ENCODE results near the gene ARHGAP33. TPM values are rescaled to one million over a fixed set of nuclear protein-coding genes. Genes with fewer than 3 reads are reported as not detected.

ARHGAP33 gene
- total and polyA plus RNA-seq, 2 experiments from 2014 or later = 11.6 to 22.1 TPM

Other genes starting within 250 kb of the ARHGAP33 start
- not detected in 2 replicates for gene SBSN, start 247.3 kb upstream of the ARHGAP33 start, total RNA-seq (2014; rRNA removed; shearing (Covaris generic))
- gene SBSN, start 247.3 kb upstream of the ARHGAP33 start, polyA plus RNA-seq (2016; fragmentation: Nextera tagmentation; extraction: Ambion mirVana) = 0.39 and 0.42 TPM in 2 replicates
- not detected in 2 replicates for gene GAPDHS, start 242.1 kb upstream of the ARHGAP33 start, total RNA-seq (2014; rRNA removed; shearing (Covaris generic))
- gene GAPDHS, start 242.1 kb upstream of the ARHGAP33 start, polyA plus RNA-seq (2016; fragmentation: Nextera tagmentation; extraction: Ambion mirVana) = 0.21 TPM in 1 of 2 replicates, not detected in the other
- gene TMEM147, start 229.9 kb upstream of the ARHGAP33 start, total RNA-seq (2014; rRNA removed; shearing (Covaris generic)) = 164 and 170 TPM in 2 replicates
- 272 TPM in 2 replicates for gene TMEM147, start 229.9 kb upstream of the ARHGAP33 start, polyA plus RNA-seq (2016; fragmentation: Nextera tagmentation; extraction: Ambion mirVana)
- 0.62 and 0.63 TPM in 2 replicates for gene ATP4A, start 211.9 kb upstream of the ARHGAP33 start, total RNA-seq (2014; rRNA removed; shearing (Covaris generic))
- gene ATP4A, start 211.9 kb upstream of the ARHGAP33 start, polyA plus RNA-seq (2016; fragmentation: Nextera tagmentation; extraction: Ambion mirVana) = 0.61 and 1.0 TPM in 2 replicates
- not detected in 2 replicates for gene PMIS2, start 189.4 kb upstream of the ARHGAP33 start, total RNA-seq (2014; rRNA removed; shearing (Covaris generic))
- gene PMIS2, start 189.4 kb upstream of the ARHGAP33 start, polyA plus RNA-seq (2016; fragmentation: Nextera tagmentation; extraction: Ambion mirVana) = not detected in 2 replicates
- 17.9 and 21.9 TPM in 2 replicates for gene HAUS5, start 162.8 kb upstream of the ARHGAP33 start, total RNA-seq (2014; rRNA removed; shearing (Covaris generic))
- 22.3 and 23.2 TPM in 2 replicates for gene HAUS5, start 162.8 kb upstream of the ARHGAP33 start, polyA plus RNA-seq (2016; fragmentation: Nextera tagmentation; extraction: Ambion mirVana)
- gene RBM42, start 146.5 kb upstream of the ARHGAP33 start, total RNA-seq (2014; rRNA removed; shearing (Covaris generic)) = 58.3 and 74.7 TPM in 2 replicates
- 78.2 and 82.9 TPM in 2 replicates for gene RBM42, start 146.5 kb upstream of the ARHGAP33 start, polyA plus RNA-seq (2016; fragmentation: Nextera tagmentation; extraction: Ambion mirVana)
- gene ETV2, start 133.8 kb upstream of the ARHGAP33 start, total RNA-seq (2014; rRNA removed; shearing (Covaris generic)) = 0.87 TPM in 1 of 2 replicates, not detected in the other
- gene ETV2, start 133.8 kb upstream of the ARHGAP33 start, polyA plus RNA-seq (2016; fragmentation: Nextera tagmentation; extraction: Ambion mirVana) = 1.5 and 1.7 TPM in 2 replicates
- gene COX6B1, start 127.2 kb upstream of the ARHGAP33 start, total RNA-seq (2014; rRNA removed; shearing (Covaris generic)) = 564 and 722 TPM in 2 replicates
- 1,532 and 1,702 TPM in 2 replicates for gene COX6B1, start 127.2 kb upstream of the ARHGAP33 start, polyA plus RNA-seq (2016; fragmentation: Nextera tagmentation; extraction: Ambion mirVana)
- 0.42 TPM in 1 of 2 replicates, not detected in the other for gene UPK1A, start 109.0 kb upstream of the ARHGAP33 start, total RNA-seq (2014; rRNA removed; shearing (Covaris generic))
- gene UPK1A, start 109.0 kb upstream of the ARHGAP33 start, polyA plus RNA-seq (2016; fragmentation: Nextera tagmentation; extraction: Ambion mirVana) = 1.0 and 1.5 TPM in 2 replicates
- gene ZBTB32, start 71.0 kb upstream of the ARHGAP33 start, total RNA-seq (2014; rRNA removed; shearing (Covaris generic)) = 1.8 TPM in 1 of 2 replicates, not detected in the other
- 0.45 and 0.65 TPM in 2 replicates for gene ZBTB32, start 71.0 kb upstream of the ARHGAP33 start, polyA plus RNA-seq (2016; fragmentation: Nextera tagmentation; extraction: Ambion mirVana)
- gene KMT2B, start 57.6 kb upstream of the ARHGAP33 start, total RNA-seq (2014; rRNA removed; shearing (Covaris generic)) = 36.2 and 49.8 TPM in 2 replicates
- 15.5 and 15.8 TPM in 2 replicates for gene KMT2B, start 57.6 kb upstream of the ARHGAP33 start, polyA plus RNA-seq (2016; fragmentation: Nextera tagmentation; extraction: Ambion mirVana)
- gene IGFLR1, start 33.1 kb upstream of the ARHGAP33 start, total RNA-seq (2014; rRNA removed; shearing (Covaris generic)) = 7.8 and 14.4 TPM in 2 replicates
- gene IGFLR1, start 33.1 kb upstream of the ARHGAP33 start, polyA plus RNA-seq (2016; fragmentation: Nextera tagmentation; extraction: Ambion mirVana) = 17.8 and 18.1 TPM in 2 replicates
- 13.1 and 14.3 TPM in 2 replicates for gene U2AF1L4, start 30.1 kb upstream of the ARHGAP33 start, total RNA-seq (2014; rRNA removed; shearing (Covaris generic))
- gene U2AF1L4, start 30.1 kb upstream of the ARHGAP33 start, polyA plus RNA-seq (2016; fragmentation: Nextera tagmentation; extraction: Ambion mirVana) = 20.0 and 23.7 TPM in 2 replicates
- 18.5 and 20.6 TPM in 2 replicates for gene PSENEN, start 29.9 kb upstream of the ARHGAP33 start, total RNA-seq (2014; rRNA removed; shearing (Covaris generic))
- gene PSENEN, start 29.9 kb upstream of the ARHGAP33 start, polyA plus RNA-seq (2016; fragmentation: Nextera tagmentation; extraction: Ambion mirVana) = 175 and 197 TPM in 2 replicates
- gene LIN37, start 27.0 kb upstream of the ARHGAP33 start, total RNA-seq (2014; rRNA removed; shearing (Covaris generic)) = 6.8 and 7.1 TPM in 2 replicates
- gene LIN37, start 27.0 kb upstream of the ARHGAP33 start, polyA plus RNA-seq (2016; fragmentation: Nextera tagmentation; extraction: Ambion mirVana) = 4.3 and 8.3 TPM in 2 replicates
- 0.27 and 0.87 TPM in 2 replicates for gene HSPB6, start 18.5 kb upstream of the ARHGAP33 start, total RNA-seq (2014; rRNA removed; shearing (Covaris generic))
- 3.2 and 3.9 TPM in 2 replicates for gene HSPB6, start 18.5 kb upstream of the ARHGAP33 start, polyA plus RNA-seq (2016; fragmentation: Nextera tagmentation; extraction: Ambion mirVana)
- 14.7 and 28.0 TPM in 2 replicates for gene PROSER3, start 17.4 kb upstream of the ARHGAP33 start, total RNA-seq (2014; rRNA removed; shearing (Covaris generic))
- gene PROSER3, start 17.4 kb upstream of the ARHGAP33 start, polyA plus RNA-seq (2016; fragmentation: Nextera tagmentation; extraction: Ambion mirVana) = 21.8 and 24.1 TPM in 2 replicates
- not detected in 2 replicates for gene PRODH2, start 37.3 kb downstream of the ARHGAP33 start, total RNA-seq (2014; rRNA removed; shearing (Covaris generic))
- not detected in 2 replicates for gene PRODH2, start 37.3 kb downstream of the ARHGAP33 start, polyA plus RNA-seq (2016; fragmentation: Nextera tagmentation; extraction: Ambion mirVana)
- 0.58 and 1.0 TPM in 2 replicates for gene NPHS1, start 76.9 kb downstream of the ARHGAP33 start, total RNA-seq (2014; rRNA removed; shearing (Covaris generic))
- 0.47 and 1.3 TPM in 2 replicates for gene NPHS1, start 76.9 kb downstream of the ARHGAP33 start, polyA plus RNA-seq (2016; fragmentation: Nextera tagmentation; extraction: Ambion mirVana)
- 9.9 and 13.1 TPM in 2 replicates for gene KIRREL2, start 81.3 kb downstream of the ARHGAP33 start, total RNA-seq (2014; rRNA removed; shearing (Covaris generic))
- gene KIRREL2, start 81.3 kb downstream of the ARHGAP33 start, polyA plus RNA-seq (2016; fragmentation: Nextera tagmentation; extraction: Ambion mirVana) = 3.6 and 3.8 TPM in 2 replicates
- 28.2 and 30.2 TPM in 2 replicates for gene APLP1, start 93.0 kb downstream of the ARHGAP33 start, total RNA-seq (2014; rRNA removed; shearing (Covaris generic))
- 36.0 and 39.0 TPM in 2 replicates for gene APLP1, start 93.0 kb downstream of the ARHGAP33 start, polyA plus RNA-seq (2016; fragmentation: Nextera tagmentation; extraction: Ambion mirVana)
- 8.7 and 15.7 TPM in 2 replicates for gene NFKBID, start 125.0 kb downstream of the ARHGAP33 start, total RNA-seq (2014; rRNA removed; shearing (Covaris generic))
- gene NFKBID, start 125.0 kb downstream of the ARHGAP33 start, polyA plus RNA-seq (2016; fragmentation: Nextera tagmentation; extraction: Ambion mirVana) = 10.5 and 12.1 TPM in 2 replicates
- not detected in 2 replicates for gene HCST, start 127.0 kb downstream of the ARHGAP33 start, total RNA-seq (2014; rRNA removed; shearing (Covaris generic))
- 2.1 and 6.7 TPM in 2 replicates for gene HCST, start 127.0 kb downstream of the ARHGAP33 start, polyA plus RNA-seq (2016; fragmentation: Nextera tagmentation; extraction: Ambion mirVana)
- not detected in 2 replicates for gene TYROBP, start 132.7 kb downstream of the ARHGAP33 start, total RNA-seq (2014; rRNA removed; shearing (Covaris generic))
- 0.99 TPM in 1 of 2 replicates, not detected in the other for gene TYROBP, start 132.7 kb downstream of the ARHGAP33 start, polyA plus RNA-seq (2016; fragmentation: Nextera tagmentation; extraction: Ambion mirVana)
- gene LRFN3, start 160.8 kb downstream of the ARHGAP33 start, total RNA-seq (2014; rRNA removed; shearing (Covaris generic)) = 15.1 and 18.2 TPM in 2 replicates
- 5.8 and 6.0 TPM in 2 replicates for gene LRFN3, start 160.8 kb downstream of the ARHGAP33 start, polyA plus RNA-seq (2016; fragmentation: Nextera tagmentation; extraction: Ambion mirVana)
- gene SDHAF1, start 219.6 kb downstream of the ARHGAP33 start, total RNA-seq (2014; rRNA removed; shearing (Covaris generic)) = 45.8 and 55.9 TPM in 2 replicates
- gene SDHAF1, start 219.6 kb downstream of the ARHGAP33 start, polyA plus RNA-seq (2016; fragmentation: Nextera tagmentation; extraction: Ambion mirVana) = 19.9 TPM in 2 replicates
- gene SYNE4, start 233.2 kb downstream of the ARHGAP33 start, total RNA-seq (2014; rRNA removed; shearing (Covaris generic)) = 24.1 and 26.1 TPM in 2 replicates
- 47.3 and 49.8 TPM in 2 replicates for gene SYNE4, start 233.2 kb downstream of the ARHGAP33 start, polyA plus RNA-seq (2016; fragmentation: Nextera tagmentation; extraction: Ambion mirVana)
- 28.5 and 33.6 TPM in 2 replicates for gene ALKBH6, start 238.6 kb downstream of the ARHGAP33 start, total RNA-seq (2014; rRNA removed; shearing (Covaris generic))
- 51.4 and 54.6 TPM in 2 replicates for gene ALKBH6, start 238.6 kb downstream of the ARHGAP33 start, polyA plus RNA-seq (2016; fragmentation: Nextera tagmentation; extraction: Ambion mirVana)

Data from GM23338 (cell line).